Common myeloid progenitor, CD34-positive (primary cell): ENCODE data around the gene ANKRD33B.
"Not testable (repeated sequence)": the region's sequence is repeated elsewhere in the genome, so short reads cannot be mapped to it uniquely, and the experiment has no call there.

Experiments used
- CTCF ChIA-PET: fragments of 350-600 bp; sonication (Branson Sonifier 250); formaldehyde crosslinking; loops from one replicate; lab custom pipeline; 2021; ENCODE audit warnings: antibody characterized with exemption; lab: Charles Lee
- POLR2A ChIA-PET: fragments of 350-600 bp; sonication (Branson Sonifier 250); formaldehyde crosslinking; loops from one replicate; lab custom pipeline; 2021; ENCODE audit warnings: antibody characterized with exemption; lab: Charles Lee
- DNase-seq, 3 donors: peaks; one replicate each; pipeline versions ENCODE4 v3.0.0 to v3.0.0-alpha.2; 2013
- H3K27ac ChIP-seq, 2 experiments: 1 replicate in 1 of 2; 2 replicates in 1 of 2; pipeline ENCODE4 v1.7.0; 2013; ENCODE audit warnings: inconsistent platforms in 2 of 2, low read length in 2 of 2, mild to moderate bottlenecking in 2 of 2, low read depth in 1 of 2, moderate library complexity in 1 of 2; ENCODE audit not compliant: severe bottlenecking in 2 of 2, insufficient read depth in 1 of 2, poor library complexity in 1 of 2
- H3K27me3 ChIP-seq, 5 experiments: replicated peaks in 2 of 5; 1 replicate in 3 of 5; 2 replicates in 2 of 5; pipeline versions ENCODE4 v1.6.1 to v1.7.0; 2013; ENCODE audit warnings: low read length in 4 of 5, mild to moderate bottlenecking in 2 of 5, moderate library complexity in 2 of 5, inconsistent platforms in 1 of 5; ENCODE audit not compliant: insufficient read depth in 5 of 5, control insufficient read depth in 4 of 5
- H3K36me3 ChIP-seq, 4 experiments: 1 replicate in 2 of 4; 2 replicates in 2 of 4; pipeline versions ENCODE4 v1.6.1 to v1.7.0; 2013; ENCODE audit warnings: low read length in 3 of 4, control low read depth in 1 of 4, mild to moderate bottlenecking in 1 of 4; ENCODE audit not compliant: control insufficient read depth in 4 of 4, insufficient read depth in 4 of 4
- H3K4me1 ChIP-seq, 4 experiments: 1 replicate in 3 of 4; 2 replicates in 1 of 4; pipeline versions ENCODE4 v1.6.1 to v1.7.1; 2013; ENCODE audit warnings: low read length in 3 of 4, mild to moderate bottlenecking in 3 of 4, control low read depth in 1 of 4, inconsistent platforms in 1 of 4, moderate library complexity in 1 of 4; ENCODE audit not compliant: control insufficient read depth in 4 of 4, insufficient read depth in 4 of 4; ENCODE audit errors: control extremely low read depth in 1 of 4
- H3K4me3 ChIP-seq, 7 experiments: 1 replicate in 4 of 7; 2 replicates in 3 of 7; pipeline versions ENCODE4 v1.5.1 to v1.7.0; 2013; ENCODE audit warnings: mild to moderate bottlenecking in 7 of 7, low read length in 6 of 7, moderate library complexity in 6 of 7, inconsistent platforms in 2 of 7, low read depth in 2 of 7, control low read depth in 1 of 7; ENCODE audit not compliant: insufficient read depth in 4 of 7, control insufficient read depth in 1 of 7; ENCODE audit errors: extremely low read depth in 1 of 7
- H3K9me3 ChIP-seq, 5 experiments: 1 replicate in 4 of 5; 2 replicates in 1 of 5; pipeline versions ENCODE4 v1.6.1 to v1.7.1; 2013; ENCODE audit warnings: low read length in 4 of 5, mild to moderate bottlenecking in 2 of 5, inconsistent platforms in 1 of 5, low read depth in 1 of 5, moderate library complexity in 1 of 5; ENCODE audit not compliant: control insufficient read depth in 4 of 5, insufficient read depth in 2 of 5; ENCODE audit errors: control extremely low read depth in 1 of 5
- WGBS: methylation state at CpG from one replicate; pipeline ENCODE4 v1.1.5; 2013; ENCODE audit not compliant: insufficient coverage; 5-methylcytosine and 5-hydroxymethylcytosine counted together

Gene ANKRD33B

GRCh38 chr5:10564838-10565784 is 1.2 kb downstream of the ANKRD33B start:
- Histone ChIP-seq H3K4me3 (peak overlapping the region; percentile 25 to 88 (median 79)), H3K4me1 (peaks cover 4 to 51% (median 48%) of the 10 kb centered on the region in 4 experiments), H3K9me3 (no peaks in the 10 kb centered on the region), H3K36me3 (peaks cover 0 to 7% (median 0%) of the 10 kb centered on the region in 4 experiments), H3K27ac (no peak overlapping the region), H3K27me3 (no peaks in the 10 kb centered on the region)
- peak in 1 of 3 donors; percentile 49 for DNase-seq
- ChIA-PET POLR2A (interaction anchor here (0.6 to 1.4 kb wide), 3 partner anchors 11 to 42 kb away, joined by 3 to 5 read pairs (median 3); no protein-coding TSS in a partner anchor), CTCF (interaction anchor here (1.4 to 3.0 kb wide), 2 partner anchors 63 to 113 kb away, joined by 6 to 16 read pairs; no protein-coding TSS in a partner anchor)
- under 1% methylated on average over 52 of the region's 61 CpGs for WGBS

- Histone ChIP-seq H3K9me3 (no peaks in the 10 kb centered on the region), H3K4me1 (peaks cover 4 to 51% (median 48%) of the 10 kb centered on the region in 4 experiments), H3K27ac (no peak overlapping the region), H3K4me3 (peak overlapping the region in 6 of 7 experiments; percentile 55 to 88 (median 80)), H3K27me3 (no peaks in the 10 kb centered on the region), H3K36me3 (peaks cover 0 to 7% (median 0%) of the 10 kb centered on the region in 4 experiments)
- CTCF ChIA-PET, result interaction anchor here (0.9 to 3.0 kb wide), 10 partner anchors 12 to 114 kb away, joined by 3 to 16 read pairs (median 4); no protein-coding TSS in a partner anchor
- peak in 2 of 3 donors; percentile 45 to 59 for DNase-seq
- POLR2A ChIA-PET, result interaction anchor here (0.6 to 1.4 kb wide), 2 partner anchors 41 to 76 kb away, joined by 3 read pairs; no protein-coding TSS in a partner anchor
- 46% methylated on average over 8 of the region's 11 CpGs for WGBS
Observed at GRCh38 chr5:10565785-10566542, 2.1 kb downstream of the ANKRD33B start.

- CTCF ChIA-PET, result interaction anchor here (0.9 to 3.0 kb wide), 10 partner anchors 11 to 114 kb away, joined by 3 to 16 read pairs (median 4); no protein-coding TSS in a partner anchor
- POLR2A ChIA-PET, result interaction anchor here (0.6 to 1.6 kb wide), 3 partner anchors 9 to 76 kb away, joined by 3 read pairs; no protein-coding TSS in a partner anchor
- Histone ChIP-seq H3K4me3 (peak overlapping the region in 3 of 7 experiments; percentile 40 to 79 (median 48)), H3K27me3 (no peaks in the 10 kb centered on the region), H3K27ac (no peak overlapping the region), H3K9me3 (no peaks in the 10 kb centered on the region), H3K4me1 (peaks cover 4 to 51% (median 48%) of the 10 kb centered on the region in 4 experiments), H3K36me3 (peaks cover 0 to 7% (median 0%) of the 10 kb centered on the region in 4 experiments)
- 76% methylated on average over 7 of the region's 8 CpGs for WGBS
- DNase-seq, result no peak
Observed at GRCh38 chr5:10566543-10567068, 2.7 kb downstream of the ANKRD33B start.

GRCh38 chr5:10567121-10567591 is 3.3 kb downstream of the ANKRD33B start:
- H3K27me3 ChIP-seq, result no peaks in the 10 kb centered on the region
- POLR2A ChIA-PET, result interaction anchor here (1.6 kb wide), 1 partner anchor 9 kb away, joined by 3 read pairs; no protein-coding TSS in a partner anchor
- peaks cover 0 to 7% (median 0%) of the 10 kb centered on the region in 4 experiments for H3K36me3 ChIP-seq
- CTCF ChIA-PET, result interaction anchor here (0.9 to 3.0 kb wide), 8 partner anchors 11 to 113 kb away, joined by 3 to 16 read pairs (median 4); no protein-coding TSS in a partner anchor
- H3K27ac ChIP-seq, result no peak overlapping the region
- peaks cover under 1 to 47% (median 44%) of the 10 kb centered on the region in 4 experiments for H3K4me1 ChIP-seq
- no peaks in the 10 kb centered on the region for H3K9me3 ChIP-seq
- H3K4me3 ChIP-seq, result peak overlapping the region in 1 of 7 experiments; percentile 40
- DNase-seq, result peak in 2 of 3 donors; percentile 40 to 56
- 97% methylated on average over 10 of the region's 10 CpGs for WGBS

GRCh38 chr5:10567781-10568321 is 4.0 kb downstream of the ANKRD33B start:
- POLR2A ChIA-PET, result interaction anchor here (1.6 kb wide), 1 partner anchor 8 kb away, joined by 3 read pairs; no protein-coding TSS in a partner anchor
- no peak overlapping the region for H3K4me3 ChIP-seq

GRCh38 chr5:10570540-10570939 is 6.7 kb downstream of the ANKRD33B start:
- DNase-seq, POLR2A ChIA-PET, H3K4me3 ChIP-seq, H3K9me3 ChIP-seq, H3K27me3 ChIP-seq, H3K27ac ChIP-seq: not testable (repeated sequence)
- CTCF ChIA-PET, result interaction anchor here (0.9 to 1.4 kb wide), 4 partner anchors 10 to 57 kb away, joined by 3 to 4 read pairs (median 3); no protein-coding TSS in a partner anchor
- WGBS, result 100% methylated on average over 1 of the region's 2 CpGs
- peaks cover 0 to 11% (median 1%) of the 10 kb centered on the region in 4 experiments for H3K36me3 ChIP-seq
- peaks cover 0 to 23% (median 18%) of the 10 kb centered on the region in 4 experiments for H3K4me1 ChIP-seq

More at GRCh38 chr5:10567781-10568321, 4.0 kb downstream of the ANKRD33B start:
- Histone ChIP-seq H3K27me3 (no peaks in the 10 kb centered on the region), H3K4me1 (peaks cover 0 to 40% (median 37%) of the 10 kb centered on the region in 4 experiments), H3K36me3 (peaks cover 0 to 7% (median 0%) of the 10 kb centered on the region in 4 experiments), H3K27ac (no peak overlapping the region), H3K9me3 (no peaks in the 10 kb centered on the region)
- no peak for DNase-seq
- CTCF ChIA-PET, result interaction anchor here (0.9 to 3.0 kb wide), 4 partner anchors 10 to 60 kb away, joined by 3 to 16 read pairs (median 8); no protein-coding TSS in a partner anchor
- 67% methylated on average over 4 of the region's 4 CpGs for WGBS
